H1 (cell line): ENCODE results near the gene MRAP. TPM values are rescaled to one million over a fixed set of nuclear protein-coding genes. Genes with fewer than 3 reads are reported as not detected.

Experiments
- CTCF ChIA-PET: fragments of 300-600 bp; sonication (Branson Sonifier 250); formaldehyde crosslinking; loops from one replicate; lab custom pipeline; 2021; ENCODE audit not compliant: partially characterized antibody; lab: Charles Lee
- POLR2A ChIA-PET: fragments of 300-600 bp; sonication (Branson Sonifier 250); formaldehyde crosslinking; loops from one replicate; lab custom pipeline; 2021; ENCODE audit warnings: inconsistent platforms; ENCODE audit not compliant: partially characterized antibody; lab: Charles Lee
- DNase-seq, 2 experiments: peaks; one replicate each; pipeline versions ENCODE4 v3.0.0 to v3.0.0-alpha.2; 2010 to 2022; ENCODE audit warnings: low spot score in 2 of 2, low read depth in 1 of 2, mixed read lengths in 1 of 2
- FAIRE-seq: peaks from 2 replicates; lab custom pipeline; 2011; peaks lifted over from hg19 to GRCh38; lab: Jason Lieb, UNC
- H2AFZ ChIP-seq: 2 replicates; pipeline ENCODE4 v1.8.1; 2012; ENCODE audit warnings: low read length, inconsistent platforms
- H2AK5ac ChIP-seq: 2 replicates; pipeline ENCODE4 v1.6.1; 2013; ENCODE audit warnings: low read depth, low read length
- H2BK120ac ChIP-seq: replicated peaks from 2 replicates; pipeline ENCODE3; 2013; ENCODE audit warnings: low read depth, low read length, inconsistent platforms
- H2BK12ac ChIP-seq: 2 replicates; pipeline ENCODE4 v1.6.1; 2013; ENCODE audit warnings: low read depth, low read length
- H2BK15ac ChIP-seq: 2 replicates; pipeline ENCODE4 v1.6.1; 2013; ENCODE audit warnings: low read length
- H2BK20ac ChIP-seq: 2 replicates; pipeline ENCODE4 v1.6.1; 2013; ENCODE audit warnings: low read length
- H2BK5ac ChIP-seq: 2 replicates; pipeline ENCODE4 v1.6.1; 2013; ENCODE audit warnings: low read depth, low read length
- H3K14ac ChIP-seq: 2 replicates; pipeline ENCODE4 v1.6.1; 2013; ENCODE audit warnings: inconsistent platforms; ENCODE audit not compliant: insufficient read length
- H3K18ac ChIP-seq: 2 replicates; pipeline ENCODE4 v1.6.1; 2013; ENCODE audit warnings: low read length; ENCODE audit errors: extremely low read depth
- H3K23ac ChIP-seq: 2 replicates; pipeline ENCODE4 v1.6.1; 2013; ENCODE audit warnings: inconsistent platforms; ENCODE audit not compliant: insufficient read length
- H3K23me2 ChIP-seq: 2 replicates; pipeline ENCODE4 v1.6.1; 2013; ENCODE audit warnings: low read depth, low read length
- H3K27ac ChIP-seq: 2 replicates; pipeline ENCODE4 v1.6.1; 2011; ENCODE audit warnings: low read depth, low read length, inconsistent platforms
- H3K27me3 ChIP-seq, 4 experiments: replicated peaks in 1 of 4; 1 replicate in 1 of 4; 2 replicates in 3 of 4; pipeline versions ENCODE4 v1.6.1 to v1.8.1; 2011 to 2013; ENCODE audit warnings: low read length in 3 of 4, mild to moderate bottlenecking in 3 of 4, inconsistent platforms in 2 of 4, mixed read lengths in 2 of 4, moderate library complexity in 1 of 4; ENCODE audit not compliant: control insufficient read depth in 3 of 4, insufficient read depth in 3 of 4; ENCODE audit errors: extremely low read depth in 1 of 4
- H3K36me3 ChIP-seq, 4 experiments: 2 replicates each; pipeline versions ENCODE4 v1.6.1 to v1.8.1; 2011 to 2013; ENCODE audit warnings: mild to moderate bottlenecking in 4 of 4, low read length in 3 of 4, moderate library complexity in 2 of 4, control low read depth in 1 of 4, inconsistent platforms in 1 of 4; ENCODE audit not compliant: insufficient read depth in 4 of 4, control insufficient read depth in 2 of 4
- H3K4ac ChIP-seq: replicated peaks from 2 replicates; pipeline ENCODE3; 2013; ENCODE audit warnings: low read length, low read depth, mixed read lengths, inconsistent platforms; ENCODE audit not compliant: insufficient read length
- H3K4me1 ChIP-seq, 4 experiments: replicated peaks in 1 of 4; 1 replicate in 1 of 4; 2 replicates in 3 of 4; pipeline versions ENCODE4 v1.6.1 to v1.8.1; 2011 to 2013; ENCODE audit warnings: low read length in 3 of 4, inconsistent platforms in 2 of 4, mixed read lengths in 1 of 4; ENCODE audit not compliant: insufficient read depth in 4 of 4, control insufficient read depth in 3 of 4
- H3K4me2 ChIP-seq, 2 experiments: 2 replicates each; pipeline versions ENCODE4 v1.6.1 to v1.8.1; 2011 to 2013; ENCODE audit warnings: low read depth in 2 of 2, low read length in 2 of 2, control low read depth in 1 of 2, inconsistent platforms in 1 of 2, mild to moderate bottlenecking in 1 of 2; ENCODE audit not compliant: insufficient read depth in 1 of 2
- H3K4me3 ChIP-seq, 4 experiments: fragments of 200-600, 300-600 bp in 1 of 4; sonication (generic), shearing (Covaris generic), sonication (Bioruptor Twin) in 1 of 4; 2 replicates each; pipeline versions ENCODE4 v1.5.1 to v1.8.1; 2011 to 2016; ENCODE audit warnings: low read length in 4 of 4, low read depth in 3 of 4, control low read depth in 2 of 4, inconsistent platforms in 2 of 4, mild to moderate bottlenecking in 2 of 4, mixed read lengths in 1 of 4, moderate library complexity in 1 of 4; ENCODE audit not compliant: insufficient read depth in 2 of 4; ENCODE audit errors: extremely low read depth in 1 of 4
- H3K56ac ChIP-seq: replicated peaks from 2 replicates; pipeline ENCODE3; 2013; ENCODE audit warnings: low read depth, mild to moderate bottlenecking, mixed read lengths, low read length, inconsistent platforms; ENCODE audit not compliant: insufficient read length
- H3K79me1 ChIP-seq: 2 replicates; pipeline ENCODE4 v1.6.1; 2013; ENCODE audit warnings: low read depth, low read length, control low read depth
- H3K79me2 ChIP-seq, 2 experiments: 2 replicates each; pipeline versions ENCODE4 v1.6.1 to v1.8.1; 2012 to 2013; ENCODE audit warnings: low read length in 2 of 2, mild to moderate bottlenecking in 2 of 2, inconsistent platforms in 1 of 2; ENCODE audit not compliant: insufficient read depth in 2 of 2, control insufficient read depth in 1 of 2
- H3K9ac ChIP-seq, 4 experiments: replicated peaks in 1 of 4; 1 replicate in 1 of 4; 2 replicates in 3 of 4; pipeline versions ENCODE4 v1.6.1 to v1.8.1; 2011 to 2013; ENCODE audit warnings: low read depth in 3 of 4, low read length in 3 of 4, control low read depth in 2 of 4, mild to moderate bottlenecking in 2 of 4, moderate library complexity in 2 of 4, inconsistent platforms in 1 of 4; ENCODE audit errors: extremely low read depth in 1 of 4
- H3K9me3 ChIP-seq, 2 experiments: 2 replicates each; pipeline versions ENCODE4 v1.6.1 to v1.8.1; 2012 to 2013; ENCODE audit warnings: mild to moderate bottlenecking in 2 of 2, moderate library complexity in 2 of 2, control low read depth in 1 of 2, inconsistent platforms in 1 of 2, low read depth in 1 of 2, low read length in 1 of 2, mixed read lengths in 1 of 2; ENCODE audit not compliant: insufficient read depth in 2 of 2
- H4K20me1 ChIP-seq, 2 experiments: replicated peaks in 1 of 2; 2 replicates each; pipeline versions ENCODE3 to v1.8.1; 2011 to 2013; ENCODE audit warnings: inconsistent platforms in 2 of 2, low read length in 2 of 2, mild to moderate bottlenecking in 1 of 2; ENCODE audit not compliant: insufficient read depth in 2 of 2, control insufficient read depth in 1 of 2
- H4K5ac ChIP-seq: 2 replicates; pipeline ENCODE4 v1.6.1; 2013; ENCODE audit warnings: low read length, low read depth, mixed read lengths, inconsistent platforms; ENCODE audit not compliant: insufficient read length
- H4K8ac ChIP-seq: 2 replicates; pipeline ENCODE4 v1.8.0; 2013; ENCODE audit warnings: mild to moderate bottlenecking, moderate library complexity, low read length, inconsistent platforms; ENCODE audit not compliant: insufficient read depth; ENCODE audit errors: extremely low read depth
- H4K91ac ChIP-seq: replicated peaks from 2 replicates; pipeline ENCODE3; 2013; ENCODE audit warnings: low read length, mixed read lengths, inconsistent platforms; ENCODE audit not compliant: insufficient read length
- CBX8 ChIP-seq: fragments of 300-800, 300-1000 bp; sonication (generic); IDR thresholded peaks from 2 replicates; pipeline ENCODE4 v1.7.1; 2016; ENCODE audit warnings: low read depth, low read length, borderline replicate concordance
- EP300 ChIP-seq, 2 experiments: IDR thresholded peaks; 1 replicate in 1 of 2; 2 replicates in 1 of 2; pipeline ENCODE4 v1.6.1; 2011 to 2012; ENCODE audit warnings: low read depth in 2 of 2, low read length in 2 of 2, mild to moderate bottlenecking in 2 of 2, borderline replicate concordance in 1 of 2, inconsistent platforms in 1 of 2, moderate library complexity in 1 of 2
- NANOG ChIP-seq: IDR thresholded peaks from 2 replicates; pipeline ENCODE4 v1.6.1; 2011; ENCODE audit warnings: low read length, low read depth, mild to moderate bottlenecking, inconsistent platforms; ENCODE audit not compliant: insufficient read depth, poor library complexity, severe bottlenecking
- SIRT6 ChIP-seq: IDR thresholded peaks from one replicate; pipeline ENCODE4 v1.7.1; 2012; ENCODE audit warnings: low read length, inconsistent platforms
- TAF1 ChIP-seq: IDR thresholded peaks from 2 replicates; pipeline ENCODE4 v1.6.1; 2011; ENCODE audit warnings: mild to moderate bottlenecking, low read depth, low read length
- TEAD4 ChIP-seq: IDR thresholded peaks from 2 replicates; pipeline ENCODE4 v1.6.1; 2012; ENCODE audit warnings: low read depth, low read length, inconsistent platforms, mixed read lengths
- polyA plus RNA-seq, 7 experiments: library from polyadenylated mRNA; depleted of rRNA in 3 of 7; stranded (reverse) in 5 of 7; unstranded in 2 of 7; fragments of >200 nt in 5 of 7; fragments of 200-250 nt in 2 of 7; gene quantifications; 1 replicate in 5 of 7; 2 replicates in 1 of 7; 4 replicates in 1 of 7; pipeline versions ENCODE4 v1.2.1 to v1.2.3, GENCODE V29; 2011 to 2013; ENCODE audit warnings: missing spikeins in 2 of 7, mixed read lengths in 2 of 7
- total RNA-seq: library from RNA; stranded (reverse); fragmentation: NEBNext Ultra II Directional; extraction: Animal tissue kit (Norgen Biotek cat#: 25700); gene quantifications from 2 replicates; pipeline ENCODE4 v1.2.1, GENCODE V29; 2021
- TF ChIP-seq, protein P1 (sequence below), 3 experiments: IDR thresholded peaks; 1 replicate in 2 of 3; 2 replicates in 1 of 3; pipeline versions ENCODE4 v1.5.1 to v1.6.1; 2011; ENCODE audit warnings: low read length in 3 of 3, mild to moderate bottlenecking in 3 of 3, inconsistent platforms in 2 of 3, low read depth in 1 of 3, moderate library complexity in 1 of 3; ENCODE audit not compliant: insufficient read depth in 1 of 3; ENCODE audit errors: control extremely low read depth in 1 of 3

MRAP gene
- total and polyA plus RNA-seq, 2 of the 8 experiments (the other 6 are each of a cell fraction or from before 2014, with no cell fraction given): not detected

- H3K27me3 ChIP-seq: no peaks in the 10 kb centered on the region
These were observed 46.5 kb upstream of the MRAP start for GRCh38 chr21:32252136-32252535.

More at GRCh38 chr21:32252136-32252535, 46.5 kb upstream of the MRAP start:
- H3K4me3 ChIP-seq: no peak overlapping the region
- H3K4ac ChIP-seq: no peak overlapping the region
- H3K36me3 ChIP-seq: no peaks in the 10 kb centered on the region
- H2AFZ ChIP-seq: no peak overlapping the region
- no peak overlapping the region for H2BK5ac ChIP-seq
- H3K79me2 ChIP-seq: no peaks in the 10 kb centered on the region
- no peak overlapping the region for H3K9ac ChIP-seq
- H2BK15ac ChIP-seq: no peak overlapping the region
- no peak overlapping the region for H4K5ac ChIP-seq
- H3K23ac ChIP-seq: no peak overlapping the region
- H3K4me2 ChIP-seq: no peak overlapping the region
- no peaks in the 10 kb centered on the region for H3K9me3 ChIP-seq
- DNase-seq: no peak
- no peak overlapping the region for H2BK120ac ChIP-seq
- ChIA-PET CTCF (interaction anchor here (1.5 to 1.8 kb wide), 2 partner anchors 156 to 260 kb away, joined by 3 to 5 read pairs; no protein-coding TSS in a partner anchor), POLR2A (no interaction called here)
- H2AK5ac ChIP-seq: no peak overlapping the region
- TF ChIP-seq, protein P1, sequence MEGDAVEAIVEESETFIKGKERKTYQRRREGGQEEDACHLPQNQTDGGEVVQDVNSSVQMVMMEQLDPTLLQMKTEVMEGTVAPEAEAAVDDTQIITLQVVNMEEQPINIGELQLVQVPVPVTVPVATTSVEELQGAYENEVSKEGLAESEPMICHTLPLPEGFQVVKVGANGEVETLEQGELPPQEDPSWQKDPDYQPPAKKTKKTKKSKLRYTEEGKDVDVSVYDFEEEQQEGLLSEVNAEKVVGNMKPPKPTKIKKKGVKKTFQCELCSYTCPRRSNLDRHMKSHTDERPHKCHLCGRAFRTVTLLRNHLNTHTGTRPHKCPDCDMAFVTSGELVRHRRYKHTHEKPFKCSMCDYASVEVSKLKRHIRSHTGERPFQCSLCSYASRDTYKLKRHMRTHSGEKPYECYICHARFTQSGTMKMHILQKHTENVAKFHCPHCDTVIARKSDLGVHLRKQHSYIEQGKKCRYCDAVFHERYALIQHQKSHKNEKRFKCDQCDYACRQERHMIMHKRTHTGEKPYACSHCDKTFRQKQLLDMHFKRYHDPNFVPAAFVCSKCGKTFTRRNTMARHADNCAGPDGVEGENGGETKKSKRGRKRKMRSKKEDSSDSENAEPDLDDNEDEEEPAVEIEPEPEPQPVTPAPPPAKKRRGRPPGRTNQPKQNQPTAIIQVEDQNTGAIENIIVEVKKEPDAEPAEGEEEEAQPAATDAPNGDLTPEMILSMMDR (IDR thresholded peaks at IDR 0.05; ENCODE audit: control extremely low read depth in 1 of 3, insufficient read depth in 1 of 3, low read depth in 1 of 3, low read length in 3 of 3): no peak
- no peak for TF ChIP-seq SIRT6
- no peak for TF ChIP-seq TAF1
- no peak for TF ChIP-seq NANOG
- TF ChIP-seq TEAD4: no peak
- TF ChIP-seq EP300 (IDR thresholded peaks at IDR 0.05; ENCODE audit: borderline replicate concordance in 1 of 2, low read depth in 2 of 2, low read length in 2 of 2): no peak
- no peak for TF ChIP-seq CBX8
- no peak overlapping the region for H3K14ac ChIP-seq
- no peaks in the 10 kb centered on the region for H3K4me1 ChIP-seq
- H2BK20ac ChIP-seq: no peak overlapping the region
- FAIRE-seq: no peak
- H3K23me2 ChIP-seq: peaks cover 1% of the 10 kb centered on the region; the same call in 1 of the 2 replicates
- H3K56ac ChIP-seq: no peak overlapping the region
- H2BK12ac ChIP-seq: no peak overlapping the region
- H4K8ac ChIP-seq: no peak overlapping the region
- no peak overlapping the region for H4K91ac ChIP-seq
- no peak overlapping the region for H3K18ac ChIP-seq
- H3K79me1 ChIP-seq: no peaks in the 10 kb centered on the region; the same call in 1 of the 2 replicates
- H4K20me1 ChIP-seq: no peaks in the 10 kb centered on the region
- H3K27ac ChIP-seq: no peak overlapping the region
